ENCODE results near the gene RTKN. TPM values are rescaled to one million over a fixed set of nuclear protein-coding genes. Genes with fewer than 3 reads are reported as not detected.

Gene RTKN
- polyA plus RNA-seq, 3 donors, result 8.5 to 28.0 (median 13.2) TPM

Other genes starting within 250 kb of the RTKN start
- 10 to 100 TPM; 36.1 to 55.4 (median 41.0) TPM for gene MTHFD2, start 243.3 kb downstream of the RTKN start, polyA plus RNA-seq
- gene SLC4A5, start 98.5 kb downstream of the RTKN start, polyA plus RNA-seq, result 1 to 10 TPM in 1 of 3 donors, under 1 TPM in 2; 0.32 to 1.0 (median 0.71) TPM
- 100 to 1,000 TPM in 1 of 3 donors, 10 to 100 TPM in 2; 40.0 to 127 (median 70.4) TPM for gene DCTN1, start 61.6 kb downstream of the RTKN start, polyA plus RNA-seq
- gene C2orf81, start 20.3 kb downstream of the RTKN start, polyA plus RNA-seq, result 1 to 10 TPM in 2 of 3 donors, under 1 TPM in 1; 0.43 to 2.4 (median 1.5) TPM
- gene WDR54, start 20.2 kb downstream of the RTKN start, polyA plus RNA-seq, result 1 to 10 TPM; 5.5 to 7.2 (median 6.6) TPM
- gene INO80B, start 13.2 kb upstream of the RTKN start, polyA plus RNA-seq, result 10 to 100 TPM; 21.4 to 37.9 (median 33.6) TPM
- 10 to 100 TPM; 69.0 to 81.3 (median 78.1) TPM for gene WBP1, start 16.5 kb upstream of the RTKN start, polyA plus RNA-seq
- 10 to 100 TPM; 18.3 to 38.7 (median 29.1) TPM for gene MOGS, start 23.4 kb upstream of the RTKN start, polyA plus RNA-seq
- 100 to 1,000 TPM in 1 of 3 donors, 10 to 100 TPM in 2; 43.1 to 112 (median 84.6) TPM for gene MRPL53, start 30.7 kb upstream of the RTKN start, polyA plus RNA-seq
- gene CCDC142, start 41.1 kb upstream of the RTKN start, polyA plus RNA-seq, result 1 to 10 TPM; 2.7 to 6.6 (median 5.0) TPM
- gene TTC31, start 41.1 kb upstream of the RTKN start, polyA plus RNA-seq, result 10 to 100 TPM; 10.6 to 15.5 (median 14.2) TPM
- gene LBX2, start 57.7 kb upstream of the RTKN start, polyA plus RNA-seq, result 1 to 10 TPM; 1.3 to 3.3 (median 1.4) TPM
- gene PCGF1, start 65.8 kb upstream of the RTKN start, polyA plus RNA-seq, result 10 to 100 TPM; 11.1 to 22.5 (median 11.5) TPM
- under 1 TPM in 1 of 3 donors, not detected in 2; 0.03 TPM for gene TLX2, start 72.5 kb upstream of the RTKN start, polyA plus RNA-seq
- gene DQX1, start 84.3 kb upstream of the RTKN start, polyA plus RNA-seq, result under 1 TPM in 2 of 3 donors, not detected in 1; 0.31 to 0.51 TPM
- gene AUP1, start 87.8 kb upstream of the RTKN start, polyA plus RNA-seq, result 100 to 1,000 TPM in 2 of 3 donors, 10 to 100 TPM in 1; 86.1 to 159 (median 152) TPM
- 10 to 100 TPM; 21.0 to 48.9 (median 43.7) TPM for gene HTRA2, start 88.0 kb upstream of the RTKN start, polyA plus RNA-seq
- gene LOXL3, start 112.0 kb upstream of the RTKN start, polyA plus RNA-seq, result 1 to 10 TPM in 2 of 3 donors, under 1 TPM in 1; 0.78 to 4.7 (median 2.8) TPM
- gene DOK1, start 112.8 kb upstream of the RTKN start, polyA plus RNA-seq, result 10 to 100 TPM in 2 of 3 donors, 1 to 10 TPM in 1; 8.8 to 23.4 (median 16.2) TPM
- gene M1AP, start 206.4 kb upstream of the RTKN start, polyA plus RNA-seq, result under 1 TPM; 0.34 to 0.70 (median 0.48) TPM
- 1 to 10 TPM; 2.1 to 3.5 (median 3.0) TPM for gene SEMA4F, start 212.3 kb upstream of the RTKN start, polyA plus RNA-seq